22Rv1 (cell line): Measurements from ENCODE around the gene GALNT4.

Experiments
- CTCF ChIP-seq: fragments of 450-650 bp; IDR thresholded peaks from 2 replicates; pipeline ENCODE4 v1.5.1; 2017; ENCODE audit warnings: mild to moderate bottlenecking
- ZFX ChIP-seq: fragments of 450-650 bp; IDR thresholded peaks from 2 replicates; pipeline ENCODE4 v1.6.1; 2017; ENCODE audit warnings: antibody characterized with exemption, borderline replicate concordance

DNA sequence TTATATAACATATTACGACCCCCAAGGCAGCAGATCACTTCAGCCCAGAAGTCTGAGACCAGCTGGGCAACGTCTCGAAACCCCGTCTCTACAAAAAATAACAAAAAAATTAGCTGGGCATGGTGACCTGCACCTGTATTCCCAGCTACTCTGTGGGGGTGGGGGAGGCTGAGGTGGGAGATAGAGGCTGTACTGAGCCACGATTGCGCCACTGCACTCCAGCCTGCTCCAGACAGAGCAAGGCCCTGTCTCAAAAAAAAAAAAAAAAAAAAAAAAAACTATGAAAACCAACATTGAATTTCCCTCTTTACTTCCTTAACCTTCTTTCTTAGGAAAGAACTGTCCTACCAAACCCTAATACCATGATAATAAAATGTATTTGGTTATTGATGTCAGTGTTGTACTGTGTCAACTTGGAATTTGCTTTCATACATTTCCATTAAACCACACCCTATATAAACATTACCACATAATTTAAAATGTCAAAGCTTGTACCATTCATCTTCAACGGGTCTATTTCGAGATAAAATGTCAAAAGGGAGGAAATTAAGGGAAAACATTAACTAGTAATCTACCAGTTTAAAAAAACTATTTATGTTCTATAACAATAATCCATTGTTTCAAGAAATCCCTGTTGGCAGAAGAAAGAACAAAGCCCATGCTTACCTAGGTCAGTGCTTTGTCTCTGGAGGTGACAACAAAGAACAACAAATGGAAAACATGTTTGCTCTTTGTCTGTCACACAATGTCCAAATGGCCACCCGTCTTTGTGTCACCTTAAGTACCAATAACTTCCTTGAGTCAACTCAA is 17.4 kb downstream of the GALNT4 start:
- no peak for TF ChIP-seq CTCF
- TF ChIP-seq ZFX, result no peak
